ENCODE data around the gene OPA1. TPM values are rescaled to one million over a fixed set of nuclear protein-coding genes. Genes with fewer than 3 reads are reported as not detected.

The OPA1 gene
- total RNA-seq, 1 donor from 2014 or later = 48.5 TPM

- no peak for ATAC-seq
Observed at GRCh38 chr3:193655831-193656433, 62.9 kb downstream of the OPA1 start.

GRCh38 chr3:193656445-193656844, 63.4 kb downstream of the OPA1 start:
- no peak for ATAC-seq

- ATAC-seq = no peak
Observed at GRCh38 chr3:193656878-193657282, 63.9 kb downstream of the OPA1 start.

DNA sequence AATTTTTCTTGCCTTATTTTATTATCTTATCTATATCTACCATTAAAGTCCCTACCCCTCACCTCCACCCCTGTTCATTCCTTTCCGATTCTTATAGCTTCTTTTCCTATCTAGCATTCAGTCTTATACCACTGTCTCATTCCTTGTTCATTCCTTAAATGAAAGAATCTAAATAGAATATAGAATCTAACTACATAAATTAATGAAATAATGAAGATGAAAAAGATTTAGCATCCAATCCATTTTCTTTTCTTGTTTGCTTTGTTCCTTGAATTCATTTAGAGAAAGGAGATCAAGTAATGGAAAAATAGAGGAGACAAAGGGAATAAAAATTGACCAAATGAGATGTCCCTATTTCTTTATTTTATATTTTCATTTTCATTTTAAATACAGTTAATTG, 67.2 kb downstream of the OPA1 start:
- ATAC-seq = no peak

DNA sequence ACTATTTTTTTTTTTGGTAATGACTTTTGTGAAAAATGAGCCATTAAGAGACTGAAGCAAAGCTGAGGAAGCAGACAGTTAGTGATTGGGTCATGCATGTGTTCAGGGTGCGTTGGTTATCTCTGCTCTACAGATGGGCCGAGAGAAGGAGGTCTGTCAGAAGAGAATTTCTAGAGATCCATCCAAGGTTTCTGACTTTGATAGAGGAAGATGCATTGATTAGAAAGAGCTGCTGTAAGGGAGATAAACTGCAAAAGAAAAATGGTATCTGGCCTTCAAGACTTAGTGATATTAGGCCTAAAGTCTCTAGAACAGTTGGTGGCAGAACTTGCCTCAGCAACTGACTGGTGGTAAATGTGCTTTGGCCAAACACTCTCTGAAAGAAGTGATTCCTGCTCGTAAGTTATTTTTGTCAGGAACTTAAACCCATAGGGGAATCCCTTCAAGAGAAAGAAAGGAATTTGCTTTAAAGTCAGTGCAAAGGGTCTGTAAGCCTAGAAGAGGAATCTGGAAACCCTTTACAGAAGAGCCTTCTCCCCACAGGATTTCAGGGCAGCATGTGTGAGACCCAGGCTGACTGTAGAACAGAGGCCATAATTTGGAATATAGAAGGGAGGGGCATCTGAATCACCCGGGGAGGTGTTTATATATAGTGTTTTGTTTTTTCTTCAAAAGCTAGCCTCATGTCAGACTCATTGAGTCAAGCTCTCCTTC, 67.8 kb downstream of the OPA1 start:
- no peak for ATAC-seq

DNA sequence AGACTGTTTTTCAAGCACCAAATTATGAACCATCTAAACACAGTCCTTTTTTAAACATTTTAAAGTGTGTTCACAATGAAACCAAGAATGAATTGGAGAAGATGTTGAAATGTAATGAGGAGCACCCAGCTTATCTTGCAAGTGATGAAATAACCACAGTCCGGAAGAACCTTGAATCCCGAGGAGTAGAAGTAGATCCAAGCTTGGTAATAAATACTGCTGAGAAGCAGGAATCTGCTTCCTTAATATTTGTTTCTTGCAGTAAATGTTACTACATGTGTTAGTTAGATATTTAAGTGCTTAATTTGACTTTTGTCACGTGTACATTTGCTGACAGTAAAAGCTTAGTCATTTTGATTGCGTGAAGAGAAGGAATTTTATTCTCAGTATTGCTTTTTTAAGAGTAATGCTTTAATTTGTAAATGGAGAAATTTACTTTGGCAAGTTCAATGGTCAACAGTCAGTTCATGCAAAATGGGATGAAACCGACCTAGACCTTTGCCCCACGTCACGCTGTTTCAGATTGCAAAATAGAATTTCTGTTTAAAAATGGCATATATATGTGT, 69.8 kb downstream of the OPA1 start:
- no peak for ATAC-seq

DNA sequence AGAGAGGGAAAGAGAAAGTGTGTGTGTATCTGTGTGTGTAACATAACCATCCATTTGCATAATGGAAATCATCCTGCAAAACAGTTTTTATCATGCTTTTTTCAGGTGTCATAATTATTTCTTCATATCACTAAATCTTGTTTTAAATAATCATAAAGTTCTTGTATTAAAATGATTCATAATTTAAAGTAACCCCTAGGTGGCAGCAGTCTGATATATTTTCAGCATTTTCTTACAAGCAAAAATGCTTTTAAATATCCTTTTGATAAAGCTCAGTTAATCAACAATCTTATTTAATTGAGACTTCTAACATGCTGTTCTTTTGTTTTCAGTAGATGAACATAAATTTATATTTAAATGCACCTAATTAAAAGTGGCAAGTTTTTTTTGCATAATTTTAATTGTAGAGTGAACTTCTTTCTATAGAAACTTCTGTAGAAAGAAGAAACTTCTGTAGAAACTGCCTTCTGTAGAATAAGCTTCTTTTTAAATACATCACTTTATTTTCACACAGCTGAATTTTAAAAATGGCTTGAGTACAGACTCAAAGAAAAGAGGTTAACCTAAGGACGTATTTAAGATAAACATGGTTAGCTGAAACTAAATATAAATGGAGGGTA, 72.5 kb downstream of the OPA1 start:
- no peak for ATAC-seq

- ATAC-seq = no peak
Observed at GRCh38 chr3:193673845-193674244, 80.8 kb downstream of the OPA1 start.

GRCh38 chr3:193674714-193675113, 81.7 kb downstream of the OPA1 start:
- ATAC-seq = no peak

GRCh38 chr3:193677734-193678133, 84.7 kb downstream of the OPA1 start:
- ATAC-seq = no peak

GRCh38 chr3:193680220-193680619, 87.2 kb downstream of the OPA1 start:
- ATAC-seq = no peak

DNA sequence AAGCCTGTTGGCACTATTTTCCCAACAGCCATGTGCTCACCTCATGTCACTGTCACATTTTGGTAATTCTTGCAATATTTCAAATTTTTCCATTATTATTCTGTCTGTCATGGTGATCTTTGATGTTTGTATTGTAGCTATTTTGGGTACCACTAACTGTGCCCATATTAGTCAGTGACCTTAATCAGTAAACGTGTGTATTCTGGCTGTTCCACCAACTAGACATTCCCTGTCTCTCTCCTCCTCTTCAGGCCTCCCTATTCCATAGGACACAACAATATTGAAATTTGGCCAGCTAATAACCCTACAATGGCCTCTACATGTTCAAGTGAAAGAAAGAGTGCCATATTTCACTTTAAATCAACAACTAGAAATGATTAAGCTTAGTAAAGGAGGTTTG, 88.6 kb downstream of the OPA1 start:
- ATAC-seq = no peak

GRCh38 chr3:193686665-193687483, 93.9 kb downstream of the OPA1 start:
- ATAC-seq = no peak

DNA sequence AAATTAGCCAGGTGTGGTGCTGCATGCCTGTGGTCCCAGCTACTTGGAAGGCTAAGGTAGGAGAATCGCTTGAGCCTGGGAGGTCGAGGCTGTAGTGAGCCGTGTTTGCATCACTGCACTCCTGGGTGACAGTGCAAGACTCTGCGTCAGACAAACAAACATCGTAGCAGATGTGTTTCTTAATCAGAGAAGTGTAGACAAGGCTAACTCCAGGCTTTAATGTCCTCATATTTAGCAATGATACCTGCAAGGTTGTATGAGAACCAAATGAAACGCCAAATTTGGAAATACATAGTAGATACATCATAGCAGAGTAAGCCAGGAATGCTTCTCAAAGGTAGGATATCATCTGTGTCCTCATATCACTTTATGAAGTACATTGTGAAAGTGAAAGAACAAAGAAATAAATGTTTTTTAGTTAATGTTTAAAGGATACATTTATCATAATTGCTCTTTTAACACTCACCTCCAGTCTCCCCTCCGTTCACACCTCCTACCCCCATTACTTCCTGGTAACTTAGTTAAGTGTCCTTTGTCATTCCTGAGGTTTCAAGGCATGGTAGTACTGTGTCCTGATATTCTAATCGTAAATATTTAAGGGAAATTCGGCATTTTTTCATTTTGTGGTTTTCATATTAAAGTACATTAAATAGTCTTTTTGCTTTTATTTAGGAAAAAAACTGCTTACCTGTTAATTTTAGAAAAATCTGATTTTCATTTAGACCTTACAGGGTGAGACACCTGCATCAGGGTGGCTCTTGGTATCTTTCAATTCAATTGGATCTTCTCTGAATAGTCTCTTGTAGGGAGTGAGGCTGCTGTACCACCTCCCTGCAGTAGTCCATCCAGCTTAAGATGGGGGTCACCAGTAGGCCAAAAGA, 96.1 kb downstream of the OPA1 start:
- no peak for ATAC-seq

DNA sequence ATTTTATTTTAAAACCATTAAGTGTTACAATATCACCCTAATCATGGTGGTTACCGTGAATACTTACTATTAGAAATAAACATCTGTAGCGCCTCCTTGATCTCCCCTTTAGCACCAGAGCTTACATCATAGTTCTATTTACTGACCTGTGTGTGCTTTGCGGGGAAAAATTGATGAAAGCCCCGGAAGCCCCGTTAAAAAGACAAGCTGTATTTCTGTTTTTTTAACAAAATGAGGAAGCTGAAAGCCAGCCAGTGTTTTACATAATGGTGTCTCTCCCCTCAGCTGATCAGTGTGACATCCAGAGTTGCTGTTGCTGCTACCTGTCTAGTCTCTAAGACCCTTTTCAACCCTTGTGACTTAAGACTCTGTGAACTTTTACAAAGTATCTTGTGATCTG, 100.8 kb downstream of the OPA1 start:
- no peak for ATAC-seq

GRCh38 chr3:193701953-193702635, 109.1 kb downstream of the OPA1 start:
- ATAC-seq = no peak

DNA sequence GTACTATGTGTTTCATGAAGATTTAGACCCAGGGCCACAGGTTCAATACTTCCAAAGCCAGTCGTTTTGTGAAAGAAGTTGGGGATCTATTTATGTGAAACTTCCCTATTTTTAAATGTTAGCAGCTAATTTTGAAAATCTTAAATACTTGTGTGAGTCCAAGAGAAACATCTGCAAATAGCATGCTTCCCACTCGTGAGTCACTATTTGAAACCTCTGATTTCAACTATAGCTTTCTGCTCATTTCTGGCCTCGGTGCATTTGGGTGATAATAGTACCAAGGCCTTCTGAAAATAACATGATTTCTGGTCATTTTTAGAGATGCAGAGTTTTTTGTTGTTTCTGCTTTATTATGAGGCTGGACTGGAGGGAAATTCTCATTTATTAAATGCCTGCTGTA, 110.0 kb downstream of the OPA1 start:
- no peak for ATAC-seq

DNA sequence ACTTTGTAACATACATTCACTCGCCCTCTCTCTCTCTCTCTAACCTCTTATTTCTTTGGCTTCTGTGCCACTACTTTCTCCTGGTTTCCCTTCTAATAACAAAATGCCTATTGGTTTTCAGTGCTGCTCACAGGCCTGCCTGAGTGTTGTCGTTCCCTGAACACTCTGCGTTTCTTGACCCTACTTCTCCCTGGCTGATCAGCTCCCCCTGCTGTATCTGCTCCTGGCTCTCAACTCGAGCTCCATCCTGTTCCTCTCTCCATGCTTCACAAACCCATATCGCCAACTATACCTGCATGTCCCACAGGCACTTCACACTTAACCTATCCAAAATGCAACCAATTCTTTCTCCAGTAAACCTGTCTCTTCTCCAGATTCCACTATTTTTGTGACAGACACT, 111.4 kb downstream of the OPA1 start:
- no peak for ATAC-seq

GRCh38 chr3:193708270-193708669, 115.3 kb downstream of the OPA1 start:
- no peak for ATAC-seq

DNA sequence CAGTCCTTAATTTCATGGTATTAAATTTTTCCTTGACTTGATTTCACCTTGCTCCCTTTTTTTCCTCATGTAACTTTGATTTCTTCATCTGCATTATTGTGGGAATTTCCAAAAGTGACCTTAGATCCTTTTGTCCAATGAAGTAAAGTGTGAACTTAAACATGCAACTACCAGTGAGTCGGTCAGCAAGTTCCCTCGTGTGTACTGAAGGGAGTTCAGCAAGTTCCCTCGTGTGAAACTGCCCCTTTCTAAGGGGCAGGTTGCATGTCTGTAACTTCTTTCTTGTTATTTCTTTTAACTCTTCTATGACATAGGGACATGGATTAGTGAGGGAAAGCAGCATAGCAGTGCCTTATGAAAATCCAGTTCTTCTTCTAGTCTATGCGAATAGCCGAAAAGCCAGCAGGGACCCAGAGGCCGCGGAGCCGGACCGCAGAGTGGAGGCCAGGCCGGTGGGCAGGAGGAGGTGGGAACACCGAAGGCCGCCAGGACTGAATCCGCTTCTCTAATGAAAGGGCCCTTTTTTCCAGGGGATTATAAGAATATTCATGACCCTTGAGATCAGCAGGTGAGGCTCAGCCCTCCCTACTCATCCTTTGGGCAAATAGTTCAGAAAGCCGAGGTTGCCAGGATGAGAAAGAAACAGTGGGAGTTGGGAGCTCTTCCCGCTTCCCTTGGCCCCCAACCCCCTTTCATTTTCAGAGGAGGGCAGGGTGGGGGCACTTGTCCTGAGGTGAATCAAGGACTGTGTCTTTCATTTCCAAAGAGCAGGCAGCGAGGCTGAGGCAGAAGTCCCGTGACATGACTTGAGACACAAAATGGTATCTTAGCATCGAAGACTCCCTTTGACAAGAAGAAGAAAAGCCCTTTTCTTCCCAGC, 117.5 kb downstream of the OPA1 start:
- no peak for ATAC-seq

All from esophagus mucosa (tissue), 1 donor.